ENCODE data around the gene KLF7. TPM values are rescaled to one million over a fixed set of nuclear protein-coding genes. Genes with fewer than 3 reads are reported as not detected.

The KLF7 gene
- total RNA-seq, 3 donors from 2014 or later (not counting 1 experiment from before 2014, with no cell fraction given): 22.9 to 39.1 (median 32.4) TPM

- Histone ChIP-seq H3K36me3 (ENCODE audit: control insufficient read depth, insufficient read depth, low read length) (no peaks in the 10 kb centered on the region), H3K4me3 (ENCODE audit: low read length) (peak overlapping the region; percentile 46), H3K27me3 (ENCODE audit: control insufficient read depth, insufficient read depth, low read length) (no peaks in the 10 kb centered on the region), H3K4me1 (ENCODE audit: control insufficient read depth, insufficient read depth, low read length) (peaks cover 18% of the 10 kb centered on the region), H3K9me3 (ENCODE audit: control insufficient read depth, insufficient read depth, low read length) (no peaks in the 10 kb centered on the region), H3K27ac (ENCODE audit: low read length) (peak overlapping the region; percentile 95)
- no peaks in the 10 kb centered on the region for H3K9me3 Mint-ChIP-seq
- ATAC-seq: no peak
- no peak for TF ChIP-seq CTCF (IDR thresholded peaks at IDR 0.05)
- no peak for DNase-seq
- 23% methylated on average over 15 of the region's 18 CpGs for WGBS (ENCODE audit: insufficient coverage)
- H3K4me3 Mint-ChIP-seq: peak overlapping the region; percentile 99
- H3K27ac Mint-ChIP-seq: peak overlapping the region; percentile 92 to 99
- peaks cover 8 to 30% of the 10 kb centered on the region in 2 donors for H3K27me3 Mint-ChIP-seq (ENCODE audit: low read depth in 2 of 2)
- H3K4me1 Mint-ChIP-seq: peaks cover 45 to 47% of the 10 kb centered on the region in 2 donors
- intact Hi-C loops (cut with micrococcal nuclease): loop anchor here (5.0 kb wide), 2 partner anchors 360 to 400 kb away; partner anchors contain the start of genes CREB1, FASTKD2 and MDH1B
- H3K36me3 Mint-ChIP-seq: no peaks in the 10 kb centered on the region
These were observed 1.6 kb upstream of the KLF7 start for GRCh38 chr2:207167099-207167923.

- peak overlapping the region; percentile 46 for H3K4me3 ChIP-seq (ENCODE audit: low read length)
- H3K27ac ChIP-seq (ENCODE audit: low read length): peak overlapping the region; percentile 95
- no peaks in the 10 kb centered on the region for H3K36me3 Mint-ChIP-seq
- ATAC-seq (peak; percentile 39 to 70 (median 45)), DNase-seq (peak; percentile 57 to 82)
- no peaks in the 10 kb centered on the region for H3K27me3 ChIP-seq (ENCODE audit: control insufficient read depth, insufficient read depth, low read length)
- H3K9me3 Mint-ChIP-seq: no peaks in the 10 kb centered on the region
- under 1% methylated on average over 86 of the region's 86 CpGs for WGBS (ENCODE audit: insufficient coverage)
- intact Hi-C loops (cut with micrococcal nuclease): loop anchor here (5.0 kb wide), 2 partner anchors 361 to 399 kb away; partner anchors contain the start of genes CREB1, FASTKD2 and MDH1B
- H3K4me1 Mint-ChIP-seq: peaks cover 45 to 55% of the 10 kb centered on the region in 2 donors
- peak overlapping the region; percentile 99 for H3K4me3 Mint-ChIP-seq
- peak overlapping the region; percentile 92 to 99 for H3K27ac Mint-ChIP-seq
- H3K36me3 ChIP-seq (ENCODE audit: control insufficient read depth, insufficient read depth, low read length): no peaks in the 10 kb centered on the region
- peaks cover under 1 to 25% of the 10 kb centered on the region in 2 donors for H3K27me3 Mint-ChIP-seq (ENCODE audit: low read depth in 2 of 2)
- peak; percentile 23 for TF ChIP-seq CTCF (IDR thresholded peaks at IDR 0.05)
- H3K4me1 ChIP-seq (ENCODE audit: control insufficient read depth, insufficient read depth, low read length): peaks cover 18% of the 10 kb centered on the region
- no peaks in the 10 kb centered on the region for H3K9me3 ChIP-seq (ENCODE audit: control insufficient read depth, insufficient read depth, low read length)
These were observed 776 bp upstream of the KLF7 start for GRCh38 chr2:207166349-207167098.

GRCh38 chr2:207166039-207166348 is 246 bp upstream of the KLF7 start:
- Mint-ChIP-seq H3K36me3 (no peaks in the 10 kb centered on the region), H3K4me1 (peaks cover 45 to 56% of the 10 kb centered on the region in 2 donors)
- WGBS (ENCODE audit: insufficient coverage): under 1% methylated on average over 20 of the region's 20 CpGs

More at GRCh38 chr2:207166039-207166348, 246 bp upstream of the KLF7 start:
- peaks cover 0 to 25% of the 10 kb centered on the region in 2 donors for H3K27me3 Mint-ChIP-seq (ENCODE audit: low read depth in 2 of 2)
- Histone ChIP-seq H3K9me3 (ENCODE audit: control insufficient read depth, insufficient read depth, low read length) (no peaks in the 10 kb centered on the region), H3K4me1 (ENCODE audit: control insufficient read depth, insufficient read depth, low read length) (peaks cover 18% of the 10 kb centered on the region), H3K27ac (ENCODE audit: low read length) (peak overlapping the region; percentile 95), H3K36me3 (ENCODE audit: control insufficient read depth, insufficient read depth, low read length) (no peaks in the 10 kb centered on the region), H3K4me3 (ENCODE audit: low read length) (peak overlapping the region; percentile 74), H3K27me3 (ENCODE audit: control insufficient read depth, insufficient read depth, low read length) (no peaks in the 10 kb centered on the region)
- H3K4me3 Mint-ChIP-seq: peak overlapping the region; percentile 99
- DNase-seq: peak; percentile 92 to 96
- no peaks in the 10 kb centered on the region for H3K9me3 Mint-ChIP-seq
- peak; percentile 88 to 97 (median 94) for ATAC-seq
- H3K27ac Mint-ChIP-seq: peak overlapping the region; percentile 92 to 99
- intact Hi-C loops (cut with micrococcal nuclease): loop anchor here (5.0 kb wide), 2 partner anchors 361 to 399 kb away; partner anchors contain the start of genes CREB1, FASTKD2 and MDH1B
- no peak for TF ChIP-seq CTCF (IDR thresholded peaks at IDR 0.05)
